Fibroblast of pulmonary artery (primary cell): ENCODE results near the gene SPINK8.

Source experiments
- DNase-seq: peaks from one replicate; pipeline ENCODE4 v3.0.0-alpha.2; 2010; ENCODE audit warnings: low read depth
- H3K4me3 ChIP-seq: replicated peaks from 2 replicates; pipeline ENCODE4 v1.5.1; 2011; ENCODE audit warnings: low read depth, mild to moderate bottlenecking, control low read depth, low read length, moderate library complexity
- TF ChIP-seq, protein P1 (sequence below): IDR thresholded peaks from 2 replicates; pipeline ENCODE4 v1.5.1; 2011; ENCODE audit warnings: mild to moderate bottlenecking, control low read depth, low read length, inconsistent platforms; ENCODE audit errors: missing control alignments

Gene SPINK8

GRCh38 chr3:48301800-48302166, 31.7 kb downstream of the SPINK8 start:
- TF ChIP-seq, protein P1, sequence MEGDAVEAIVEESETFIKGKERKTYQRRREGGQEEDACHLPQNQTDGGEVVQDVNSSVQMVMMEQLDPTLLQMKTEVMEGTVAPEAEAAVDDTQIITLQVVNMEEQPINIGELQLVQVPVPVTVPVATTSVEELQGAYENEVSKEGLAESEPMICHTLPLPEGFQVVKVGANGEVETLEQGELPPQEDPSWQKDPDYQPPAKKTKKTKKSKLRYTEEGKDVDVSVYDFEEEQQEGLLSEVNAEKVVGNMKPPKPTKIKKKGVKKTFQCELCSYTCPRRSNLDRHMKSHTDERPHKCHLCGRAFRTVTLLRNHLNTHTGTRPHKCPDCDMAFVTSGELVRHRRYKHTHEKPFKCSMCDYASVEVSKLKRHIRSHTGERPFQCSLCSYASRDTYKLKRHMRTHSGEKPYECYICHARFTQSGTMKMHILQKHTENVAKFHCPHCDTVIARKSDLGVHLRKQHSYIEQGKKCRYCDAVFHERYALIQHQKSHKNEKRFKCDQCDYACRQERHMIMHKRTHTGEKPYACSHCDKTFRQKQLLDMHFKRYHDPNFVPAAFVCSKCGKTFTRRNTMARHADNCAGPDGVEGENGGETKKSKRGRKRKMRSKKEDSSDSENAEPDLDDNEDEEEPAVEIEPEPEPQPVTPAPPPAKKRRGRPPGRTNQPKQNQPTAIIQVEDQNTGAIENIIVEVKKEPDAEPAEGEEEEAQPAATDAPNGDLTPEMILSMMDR, result no peak
- peak; percentile 40 for DNase-seq
- H3K4me3 ChIP-seq, result peak overlapping the region; percentile 86

GRCh38 chr3:48301020-48301799, 32.3 kb downstream of the SPINK8 start, which contains the start of gene NME6:
Gene NME6 (minus strand): TSS chr3:48301367.
- TF ChIP-seq, protein P1, result no peak
- DNase-seq, result peak; percentile 92
- H3K4me3 ChIP-seq, result peak within 1 kb of the TSS; percentile 86

- DNase-seq, result peak; percentile 13
These were observed 33.4 kb downstream of the SPINK8 start for GRCh38 chr3:48299746-48300712.

GRCh38 chr3:48297111-48297810, 36.2 kb downstream of the SPINK8 start:
- no peak for DNase-seq
- TF ChIP-seq, protein P1, result no peak
- no peak overlapping the region for H3K4me3 ChIP-seq

More at GRCh38 chr3:48299746-48300712, 33.4 kb downstream of the SPINK8 start:
- peak overlapping the region; percentile 86 for H3K4me3 ChIP-seq
- TF ChIP-seq, protein P1, result no peak

DNA sequence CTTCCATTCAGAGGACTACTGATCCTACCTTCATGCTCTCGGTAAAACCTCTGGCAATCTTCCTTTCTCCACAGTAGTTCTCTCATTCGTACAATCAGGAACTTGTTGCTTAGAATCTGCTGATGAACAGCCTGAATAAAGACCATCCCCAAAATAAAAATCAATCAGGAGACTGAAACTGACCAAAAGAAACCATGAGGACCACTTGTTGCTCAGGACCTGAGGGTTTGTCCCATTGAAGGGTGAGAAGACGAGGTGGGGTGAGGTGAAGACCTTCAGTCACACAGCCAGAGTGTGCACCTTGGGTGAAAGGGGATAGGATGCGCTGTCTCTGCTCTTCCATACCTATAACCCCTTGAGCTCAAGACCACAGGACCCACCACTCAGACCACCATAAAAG, 36.8 kb downstream of the SPINK8 start:
- H3K4me3 ChIP-seq, result no peak overlapping the region
- TF ChIP-seq, protein P1, result no peak
- DNase-seq, result no peak

GRCh38 chr3:48294611-48295263, 38.7 kb downstream of the SPINK8 start:
- no peak overlapping the region for H3K4me3 ChIP-seq
- TF ChIP-seq, protein P1, result no peak
- DNase-seq, result no peak
